ENCODE measurements around the gene MYH10. TPM values are rescaled to one million over a fixed set of nuclear protein-coding genes. Genes with fewer than 3 reads are reported as not detected.

MYH10 gene
- total RNA-seq, 1 donor from 2014 or later = 3.4 TPM

DNA sequence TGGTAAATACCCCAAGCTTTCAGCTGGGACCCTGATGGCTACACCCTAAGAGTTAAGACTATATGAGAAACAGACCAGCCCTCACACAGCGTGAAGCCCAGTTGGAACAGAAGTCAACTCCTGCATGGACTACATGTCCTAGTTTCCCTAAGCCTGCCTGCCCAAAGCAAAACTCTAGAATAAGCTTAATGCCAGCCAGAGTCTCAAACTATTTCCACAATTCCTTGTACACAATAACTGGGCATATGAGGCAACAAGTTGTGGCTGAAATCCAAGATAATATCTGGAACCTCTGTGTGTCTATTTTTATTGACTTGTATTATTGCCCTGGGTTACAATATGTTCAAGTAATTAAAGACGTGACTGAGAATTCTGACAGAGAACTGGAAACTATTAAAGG is 19.4 kb downstream of the MYH10 start:
- TF ChIP-seq, protein P1, sequence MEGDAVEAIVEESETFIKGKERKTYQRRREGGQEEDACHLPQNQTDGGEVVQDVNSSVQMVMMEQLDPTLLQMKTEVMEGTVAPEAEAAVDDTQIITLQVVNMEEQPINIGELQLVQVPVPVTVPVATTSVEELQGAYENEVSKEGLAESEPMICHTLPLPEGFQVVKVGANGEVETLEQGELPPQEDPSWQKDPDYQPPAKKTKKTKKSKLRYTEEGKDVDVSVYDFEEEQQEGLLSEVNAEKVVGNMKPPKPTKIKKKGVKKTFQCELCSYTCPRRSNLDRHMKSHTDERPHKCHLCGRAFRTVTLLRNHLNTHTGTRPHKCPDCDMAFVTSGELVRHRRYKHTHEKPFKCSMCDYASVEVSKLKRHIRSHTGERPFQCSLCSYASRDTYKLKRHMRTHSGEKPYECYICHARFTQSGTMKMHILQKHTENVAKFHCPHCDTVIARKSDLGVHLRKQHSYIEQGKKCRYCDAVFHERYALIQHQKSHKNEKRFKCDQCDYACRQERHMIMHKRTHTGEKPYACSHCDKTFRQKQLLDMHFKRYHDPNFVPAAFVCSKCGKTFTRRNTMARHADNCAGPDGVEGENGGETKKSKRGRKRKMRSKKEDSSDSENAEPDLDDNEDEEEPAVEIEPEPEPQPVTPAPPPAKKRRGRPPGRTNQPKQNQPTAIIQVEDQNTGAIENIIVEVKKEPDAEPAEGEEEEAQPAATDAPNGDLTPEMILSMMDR (IDR thresholded peaks at IDR 0.05) = no peak

DNA sequence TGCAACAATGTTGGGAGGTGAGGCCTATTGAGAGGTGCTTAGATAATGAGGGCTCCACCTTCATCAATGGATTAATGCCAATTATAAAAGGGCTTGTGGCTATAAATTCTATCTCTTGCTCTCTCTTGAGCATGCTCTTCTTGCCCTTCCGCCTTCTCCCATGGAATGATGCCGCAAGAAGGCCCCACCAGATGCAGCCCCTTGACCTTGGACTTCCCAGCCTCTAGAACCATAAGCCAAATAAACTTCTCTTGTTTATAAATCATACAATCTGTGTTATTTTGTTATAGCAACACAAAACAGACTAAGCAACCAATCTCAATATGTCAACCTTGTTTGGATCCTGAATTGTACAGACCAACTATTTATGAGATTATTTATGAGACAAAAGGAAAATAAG is 20.0 kb downstream of the MYH10 start:
- no peak overlapping the region for H3K27ac Mint-ChIP-seq
- H3K4me3 Mint-ChIP-seq = no peak overlapping the region
- ATAC-seq (ENCODE audit: low read depth) (no peak), DNase-seq (no peak)
- no peaks in the 10 kb centered on the region for H3K36me3 Mint-ChIP-seq (ENCODE audit: low read depth)
- peaks cover 9% of the 10 kb centered on the region for H3K27me3 Mint-ChIP-seq
- H3K9me3 Mint-ChIP-seq = peaks cover 2% of the 10 kb centered on the region
- H3K4me1 Mint-ChIP-seq = no peaks in the 10 kb centered on the region
- TF ChIP-seq, protein P1 (IDR thresholded peaks at IDR 0.05) = no peak
- POLR2A ChIA-PET = no interaction called here
- intact Hi-C loops (cut with micrococcal nuclease) = no loop called here
- CTCF ChIA-PET = no interaction called here

More for the DNA sequence above, 19.4 kb downstream of the MYH10 start:
- ChIA-PET CTCF (no interaction called here), POLR2A (no interaction called here)
- Mint-ChIP-seq H3K9me3 (peaks cover 2% of the 10 kb centered on the region), H3K4me3 (no peak overlapping the region), H3K4me1 (no peaks in the 10 kb centered on the region), H3K27ac (no peak overlapping the region), H3K27me3 (peaks cover 11% of the 10 kb centered on the region), H3K36me3 (ENCODE audit: low read depth) (no peaks in the 10 kb centered on the region)
- ATAC-seq (ENCODE audit: low read depth) = no peak
- DNase-seq = no peak
- intact Hi-C loops (cut with micrococcal nuclease) = no loop called here

DNA sequence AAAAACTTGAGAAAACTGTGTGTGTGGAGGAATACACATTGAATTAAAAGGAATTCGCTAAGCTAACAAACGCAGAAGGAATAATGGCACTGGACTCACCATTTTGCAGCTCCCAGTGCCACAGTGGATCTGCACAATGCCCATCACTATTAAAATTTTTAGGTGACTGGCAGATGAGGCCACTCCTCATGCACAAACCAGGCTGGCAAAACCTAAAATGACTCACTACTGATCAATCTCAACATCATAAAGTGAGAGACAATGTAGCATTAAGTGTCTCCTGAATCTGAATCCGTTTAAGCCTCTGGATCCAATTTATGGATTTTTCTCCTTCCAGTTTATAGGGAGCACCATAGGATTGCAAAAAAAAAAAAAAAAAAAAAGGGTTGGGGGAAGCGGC is 20.6 kb downstream of the MYH10 start:
- H3K9me3 Mint-ChIP-seq = peaks cover 2% of the 10 kb centered on the region
- H3K4me1 Mint-ChIP-seq = no peaks in the 10 kb centered on the region
- H3K36me3 Mint-ChIP-seq (ENCODE audit: low read depth) = no peaks in the 10 kb centered on the region
- TF ChIP-seq, protein P1 (IDR thresholded peaks at IDR 0.05) = no peak
- ATAC-seq (ENCODE audit: low read depth) (no peak), DNase-seq (no peak)
- POLR2A ChIA-PET = no interaction called here
- intact Hi-C loops (cut with micrococcal nuclease) = no loop called here
- CTCF ChIA-PET = no interaction called here
- no peak overlapping the region for H3K4me3 Mint-ChIP-seq
- peaks cover 7% of the 10 kb centered on the region for H3K27me3 Mint-ChIP-seq
- H3K27ac Mint-ChIP-seq = no peak overlapping the region

DNA sequence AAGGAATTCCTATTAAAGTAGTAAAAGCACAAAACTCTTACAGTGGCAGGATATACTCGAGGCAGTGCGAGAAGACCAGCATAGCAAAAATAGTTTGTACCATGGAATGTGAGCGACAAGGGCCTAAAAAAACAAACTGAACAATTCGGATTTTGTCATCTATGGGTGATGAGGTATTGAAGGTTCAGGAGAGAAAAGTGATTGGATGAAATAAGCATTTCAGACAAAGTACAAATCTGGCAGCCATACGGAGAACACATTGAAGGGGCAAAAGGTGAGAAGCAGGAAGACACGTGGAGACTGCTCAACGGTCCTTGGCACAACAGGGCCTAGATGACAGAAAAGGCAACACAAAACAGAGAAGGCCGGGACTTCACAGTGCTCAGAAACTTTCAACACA is 22.5 kb downstream of the MYH10 start:
- TF ChIP-seq, protein P1 (IDR thresholded peaks at IDR 0.05) = no peak
- Mint-ChIP-seq H3K4me3 (no peak overlapping the region), H3K9me3 (peaks cover 2% of the 10 kb centered on the region), H3K4me1 (no peaks in the 10 kb centered on the region), H3K27ac (no peak overlapping the region), H3K27me3 (peaks cover 4% of the 10 kb centered on the region), H3K36me3 (ENCODE audit: low read depth) (no peaks in the 10 kb centered on the region)
- intact Hi-C loops (cut with micrococcal nuclease) = no loop called here
- no peak for ATAC-seq (ENCODE audit: low read depth)
- ChIA-PET CTCF (no interaction called here), POLR2A (no interaction called here)
- no peak for DNase-seq

DNA sequence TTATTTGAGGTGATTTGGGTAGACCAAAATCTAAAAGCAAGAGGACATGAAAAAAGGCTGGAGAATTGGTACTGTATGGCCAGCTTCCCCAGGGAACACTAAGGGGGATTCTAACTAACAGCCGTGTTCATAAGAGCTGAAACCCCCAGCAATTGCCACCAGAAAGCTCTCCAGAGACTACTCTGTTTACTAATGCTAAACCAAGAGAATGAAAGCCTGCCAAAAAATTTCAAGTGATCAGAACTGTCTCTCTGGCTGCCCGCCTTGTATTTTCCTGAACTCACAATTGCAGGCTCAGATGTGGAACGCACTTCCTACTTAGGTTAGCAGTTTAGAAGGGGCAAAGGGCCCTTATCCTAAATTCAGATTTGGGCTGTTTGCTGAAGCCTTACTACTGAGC is 24.1 kb downstream of the MYH10 start:
- peaks cover 3% of the 10 kb centered on the region for H3K27me3 Mint-ChIP-seq
- no peaks in the 10 kb centered on the region for H3K36me3 Mint-ChIP-seq (ENCODE audit: low read depth)
- H3K9me3 Mint-ChIP-seq = peaks cover 2% of the 10 kb centered on the region
- no peak overlapping the region for H3K27ac Mint-ChIP-seq
- no peaks in the 10 kb centered on the region for H3K4me1 Mint-ChIP-seq
- ChIA-PET CTCF (no interaction called here), POLR2A (no interaction called here)
- no peak for ATAC-seq (ENCODE audit: low read depth)
- intact Hi-C loops (cut with micrococcal nuclease) = no loop called here
- H3K4me3 Mint-ChIP-seq = no peak overlapping the region
- DNase-seq = no peak
- TF ChIP-seq, protein P1 (IDR thresholded peaks at IDR 0.05) = no peak
